Naive thymus-derived CD4-positive, alpha-beta T cell (primary cell): ENCODE measurements around the gene CSK. TPM values are rescaled to one million over a fixed set of nuclear protein-coding genes. Genes with fewer than 3 reads are reported as not detected.

Source experiments
- ATAC-seq: fragments of 150-1000 bp; cut with Tn5 transposase; 2 replicates; pipeline ENCODE4 v1.10.0; 2021; ENCODE audit warnings: mild to moderate bottlenecking, moderate library complexity
- CTCF ChIA-PET: fragments of 350-600 bp; sonication (Branson Sonifier 250); formaldehyde crosslinking; loops from one replicate; lab custom pipeline; 2021; ENCODE audit warnings: antibody characterized with exemption; lab: Charles Lee
- POLR2A ChIA-PET: fragments of 350-600 bp; sonication (Branson Sonifier 250); formaldehyde crosslinking; loops from one replicate; lab custom pipeline; 2021; ENCODE audit warnings: antibody characterized with exemption, inconsistent platforms; lab: Charles Lee
- DNase-seq, 9 donors: peaks; one replicate each; pipeline versions ENCODE4 v3.0.0 to v3.0.0-alpha.2; 2020 to 2022; ENCODE audit warnings: mixed read lengths in 1 of 9
- H3K27ac ChIP-seq: one replicate; pipeline ENCODE4 v1.7.0; 2013; ENCODE audit warnings: mild to moderate bottlenecking, low read depth, low read length, moderate library complexity
- H3K27me3 ChIP-seq, 2 donors: one replicate each; pipeline ENCODE4 v1.7.0; 2013; ENCODE audit warnings: low read length in 2 of 2, mild to moderate bottlenecking in 2 of 2, moderate library complexity in 2 of 2; ENCODE audit not compliant: control insufficient read depth in 2 of 2, insufficient read depth in 2 of 2
- H3K36me3 ChIP-seq, 3 experiments: 1 replicate in 2 of 3; 2 replicates in 1 of 3; pipeline ENCODE4 v1.7.0; 2013; ENCODE audit warnings: low read length in 3 of 3, mild to moderate bottlenecking in 3 of 3, moderate library complexity in 1 of 3; ENCODE audit not compliant: insufficient read depth in 3 of 3, control insufficient read depth in 2 of 3
- H3K4me1 ChIP-seq, 2 donors: one replicate each; pipeline ENCODE4 v1.7.0; 2013; ENCODE audit warnings: low read length in 2 of 2, mild to moderate bottlenecking in 2 of 2, moderate library complexity in 1 of 2; ENCODE audit not compliant: control insufficient read depth in 2 of 2, insufficient read depth in 2 of 2
- H3K4me3 ChIP-seq: 2 replicates; pipeline ENCODE4 v1.7.0; 2013; ENCODE audit warnings: mild to moderate bottlenecking, low read length
- H3K9me3 ChIP-seq, 3 experiments: 1 replicate in 2 of 3; 2 replicates in 1 of 3; pipeline ENCODE4 v1.7.0; 2013; ENCODE audit warnings: low read length in 3 of 3; ENCODE audit not compliant: control insufficient read depth in 2 of 3
- H3K27ac Mint-ChIP-seq, 9 donors: one replicate each; pipeline ENCODE4 v1.8.0; 2020 to 2022; ENCODE audit warnings: mixed read lengths in 9 of 9, mild to moderate bottlenecking in 8 of 9, moderate library complexity in 5 of 9, inconsistent platforms in 2 of 9
- H3K27me3 Mint-ChIP-seq, 5 donors: one replicate each; pipeline ENCODE4 v1.8.0; 2021 to 2022; ENCODE audit warnings: mixed read lengths in 5 of 5, mild to moderate bottlenecking in 1 of 5
- H3K36me3 Mint-ChIP-seq, 5 donors: one replicate each; pipeline ENCODE4 v1.8.0; 2020 to 2022; ENCODE audit warnings: mixed read lengths in 5 of 5, mild to moderate bottlenecking in 3 of 5, inconsistent platforms in 1 of 5
- H3K4me1 Mint-ChIP-seq, 7 donors: one replicate each; pipeline ENCODE4 v1.8.0; 2020 to 2022; ENCODE audit warnings: mixed read lengths in 7 of 7, mild to moderate bottlenecking in 3 of 7, inconsistent platforms in 1 of 7
- H3K4me3 Mint-ChIP-seq, 10 donors: one replicate each; pipeline ENCODE4 v1.8.0; 2020 to 2022; ENCODE audit warnings: mild to moderate bottlenecking in 10 of 10, mixed read lengths in 10 of 10, moderate library complexity in 6 of 10, inconsistent platforms in 2 of 10
- H3K9me3 Mint-ChIP-seq, 11 donors: one replicate each; pipeline ENCODE4 v1.8.0; 2020 to 2022; ENCODE audit warnings: mixed read lengths in 11 of 11, mild to moderate bottlenecking in 4 of 11, inconsistent platforms in 1 of 11, moderate library complexity in 1 of 11
- intact Hi-C, 2 donors: fragments of 100-400 bp; cut with micrococcal nuclease; formaldehyde crosslinking; loops; one replicate each; pipeline ENCODE4 v1.15.1; 2023
- polyA plus RNA-seq, 2 donors: library from polyadenylated mRNA; unstranded; fragments of 300-500 nt; fragmentation: Illumina TruSeq; gene quantifications; one replicate each; pipeline ENCODE4 v1.2.3, GENCODE V29; 2021
- total RNA-seq, 6 experiments: library from RNA in 5 of 6; stranded (reverse) in 5 of 6; gene quantifications; 1 replicate in 5 of 6; 2 replicates in 1 of 6; pipeline ENCODE4 v1.2.3 and lab custom pipeline; 2021 to 2026

CSK gene
- total and polyA plus RNA-seq, 7 experiments from 2014 or later, result 67.7 to 421 (median 214) TPM

- Histone ChIP-seq H3K4me3 (no peak overlapping the region), H3K36me3 (no peaks in the 10 kb centered on the region), H3K27ac (no peak overlapping the region), H3K4me1 (peaks cover 7 to 22% of the 10 kb centered on the region in 2 donors), H3K27me3 (no peaks in the 10 kb centered on the region), H3K9me3 (no peaks in the 10 kb centered on the region)
- POLR2A ChIA-PET, result interaction anchor here (0.6 to 24.4 kb wide), 10 partner anchors 8 to 180 kb away, joined by 3 to 1077 read pairs (median 7); partner anchors contain the start of gene CSK
- Mint-ChIP-seq H3K9me3 (no peaks in the 10 kb centered on the region), H3K27ac (peak overlapping the region in 2 of 9 donors; percentile 4 to 60), H3K4me3 (peak overlapping the region in 3 of 10 donors; percentile 8 to 41 (median 33)), H3K36me3 (no peaks in the 10 kb centered on the region), H3K4me1 (peaks cover 14 to 35% (median 26%) of the 10 kb centered on the region in 7 donors), H3K27me3 (peaks cover 0 to 7% (median 5%) of the 10 kb centered on the region in 5 donors)
- ATAC-seq (peak; percentile 72), DNase-seq (peak in 7 of 9 donors; percentile 48 to 67 (median 62))
- CTCF ChIA-PET, result interaction anchor here (0.6 to 18.2 kb wide), 30 partner anchors 9 to 829 kb away, joined by 3 to 1110 read pairs (median 5); partner anchors contain the start of genes CPLX3 and CSK
- intact Hi-C loops, result loop anchor here (1.0 kb wide), 6 partner anchors 31 to 396 kb away; no protein-coding TSS in a partner anchor
These were observed 13.0 kb upstream of the CSK start for GRCh38 chr15:74768771-74769342.

- Mint-ChIP-seq H3K27me3 (peaks cover 0 to 7% (median 5%) of the 10 kb centered on the region in 5 donors), H3K36me3 (no peaks in the 10 kb centered on the region), H3K27ac (no peak overlapping the region), H3K9me3 (no peaks in the 10 kb centered on the region), H3K4me1 (peaks cover 14 to 42% (median 32%) of the 10 kb centered on the region in 7 donors), H3K4me3 (no peak overlapping the region)
- H3K36me3 ChIP-seq, result no peaks in the 10 kb centered on the region
- no peak for ATAC-seq
- H3K27ac ChIP-seq, result no peak overlapping the region
- intact Hi-C loops, result loop anchor here (1.0 to 2.0 kb wide), 7 partner anchors 31 to 396 kb away; partner anchors contain the start of gene ULK3 (in 1 of the 2)
- ChIA-PET CTCF (interaction anchor here (0.6 to 18.2 kb wide), 29 partner anchors 8 to 1765 kb away, joined by 3 to 1110 read pairs (median 5); partner anchors contain the start of genes CPLX3, CSK and FAM219B), POLR2A (interaction anchor here (0.6 to 24.4 kb wide), 12 partner anchors 8 to 988 kb away, joined by 3 to 1077 read pairs (median 4); partner anchors contain the start of gene CSK)
- H3K27me3 ChIP-seq, result no peaks in the 10 kb centered on the region
- no peak overlapping the region for H3K4me3 ChIP-seq
- peaks cover 7 to 24% of the 10 kb centered on the region in 2 donors for H3K4me1 ChIP-seq
- DNase-seq, result no peak
- H3K9me3 ChIP-seq, result no peaks in the 10 kb centered on the region
These were observed 12.3 kb upstream of the CSK start for GRCh38 chr15:74769463-74770025.

GRCh38 chr15:74770211-74770903 lies 11.5 kb upstream of the CSK start:
- no peak overlapping the region for H3K27ac Mint-ChIP-seq
- peaks cover 18 to 47% (median 38%) of the 10 kb centered on the region in 7 donors for H3K4me1 Mint-ChIP-seq
- H3K4me1 ChIP-seq, result peaks cover 7 to 29% of the 10 kb centered on the region in 2 donors
- ChIA-PET POLR2A (interaction anchor here (0.7 to 24.4 kb wide), 12 partner anchors 9 to 180 kb away, joined by 3 to 1077 read pairs (median 6); partner anchors contain the start of genes CSK and FAM219B), CTCF (interaction anchor here (0.6 to 18.2 kb wide), 29 partner anchors 7 to 401 kb away, joined by 3 to 1110 read pairs (median 5); partner anchors contain the start of genes CPLX3, CSK and FAM219B)
- ATAC-seq (no peak), DNase-seq (no peak)
- no peaks in the 10 kb centered on the region for H3K9me3 ChIP-seq
- H3K27me3 Mint-ChIP-seq, result peaks cover 0 to 7% (median 5%) of the 10 kb centered on the region in 5 donors
- no peak overlapping the region for H3K4me3 ChIP-seq
- H3K27me3 ChIP-seq, result no peaks in the 10 kb centered on the region
- no peak overlapping the region for H3K27ac ChIP-seq
- H3K36me3 Mint-ChIP-seq, result peaks cover 0 to under 1% (median 0%) of the 10 kb centered on the region in 5 donors
- no peaks in the 10 kb centered on the region for H3K9me3 Mint-ChIP-seq
- intact Hi-C loops, result loop anchor here in 1 of 2 donors (2.0 kb wide), 1 partner anchor 72 kb away; the partner anchor contains the start of gene ULK3
- H3K4me3 Mint-ChIP-seq, result no peak overlapping the region
- H3K36me3 ChIP-seq, result no peaks in the 10 kb centered on the region

- Mint-ChIP-seq H3K27me3 (peaks cover 0 to 5% (median 4%) of the 10 kb centered on the region in 5 donors), H3K9me3 (no peaks in the 10 kb centered on the region), H3K27ac (peak overlapping the region in 6 of 9 donors; percentile 60 to 100 (median 74)), H3K4me1 (peaks cover 41 to 77% (median 68%) of the 10 kb centered on the region in 7 donors), H3K36me3 (peaks cover 0 to 2% (median 0%) of the 10 kb centered on the region in 5 donors), H3K4me3 (no peak overlapping the region)
- POLR2A ChIA-PET, result interaction anchor here (5.6 to 24.4 kb wide), 2 partner anchors 8 to 24 kb away, joined by 29 to 1077 read pairs; partner anchors contain the start of gene CSK
- intact Hi-C loops, result no loop called here
- Histone ChIP-seq H3K4me1 (peaks cover 31 to 56% of the 10 kb centered on the region in 2 donors), H3K27ac (no peak overlapping the region), H3K4me3 (no peak overlapping the region), H3K9me3 (no peaks in the 10 kb centered on the region), H3K36me3 (no peaks in the 10 kb centered on the region), H3K27me3 (no peaks in the 10 kb centered on the region)
- ATAC-seq (no peak), DNase-seq (no peak)
- CTCF ChIA-PET, result interaction anchor here (0.8 to 18.2 kb wide), 4 partner anchors 8 to 177 kb away, joined by 4 to 1110 read pairs (median 151); partner anchors contain the start of gene CSK
These were observed 8.6 kb upstream of the CSK start for GRCh38 chr15:74773329-74773728.

- no peak overlapping the region for H3K27ac ChIP-seq
- Mint-ChIP-seq H3K9me3 (no peaks in the 10 kb centered on the region), H3K4me3 (no peak overlapping the region), H3K36me3 (peaks cover 0 to 4% (median 0%) of the 10 kb centered on the region in 5 donors), H3K4me1 (peaks cover 46 to 78% (median 70%) of the 10 kb centered on the region in 7 donors), H3K27ac (peak overlapping the region in 8 of 9 donors; percentile 31 to 100 (median 74)), H3K27me3 (peaks cover 0 to 3% (median under 1%) of the 10 kb centered on the region in 5 donors)
- H3K27me3 ChIP-seq, result no peaks in the 10 kb centered on the region
- DNase-seq, result no peak
- intact Hi-C loops, result no loop called here
- CTCF ChIA-PET, result interaction anchor here (0.8 to 18.2 kb wide), 4 partner anchors 8 to 176 kb away, joined by 4 to 1110 read pairs (median 151); partner anchors contain the start of gene CSK
- H3K9me3 ChIP-seq, result no peaks in the 10 kb centered on the region
- H3K36me3 ChIP-seq, result no peaks in the 10 kb centered on the region
- ATAC-seq, result no peak
- POLR2A ChIA-PET, result interaction anchor here (0.6 to 24.4 kb wide), 4 partner anchors 8 to 152 kb away, joined by 3 to 1077 read pairs (median 16); partner anchors contain the start of gene CSK
- no peak overlapping the region for H3K4me3 ChIP-seq
- H3K4me1 ChIP-seq, result peaks cover 36 to 59% of the 10 kb centered on the region in 2 donors
These were observed 8.1 kb upstream of the CSK start for GRCh38 chr15:74773731-74774252.
